HL-60 (cell line): ENCODE measurements around the gene HNRNPA3.

Experiments used
- DNase-seq, 2 experiments: peaks; one replicate each; pipeline ENCODE4 v3.0.0-alpha.2; 2010 to 2020; ENCODE audit warnings: low read depth in 1 of 2, low spot score in 1 of 2
- H3K27ac ChIP-seq: fragments of 250-450 bp; sonication (Bioruptor Pico); replicated peaks from 2 replicates; pipeline ENCODE4 v1.5.1; 2020; ENCODE audit warnings: mild to moderate bottlenecking, moderate library complexity
- H3K27me3 ChIP-seq: fragments of 250-450 bp; sonication (Bioruptor Pico); 2 replicates; pipeline ENCODE4 v1.5.1; 2021; ENCODE audit warnings: mild to moderate bottlenecking, moderate library complexity; ENCODE audit not compliant: insufficient read depth, poor library complexity, severe bottlenecking
- H3K4me3 ChIP-seq: replicated peaks from 2 replicates; pipeline ENCODE4 v1.5.1; 2011; ENCODE audit warnings: mild to moderate bottlenecking, control low read depth, low read length; ENCODE audit not compliant: insufficient read depth
- CTCF ChIP-seq: IDR thresholded peaks from one replicate; pipeline ENCODE4 v1.5.1; 2011; ENCODE audit warnings: low read length, control low read depth, inconsistent platforms; ENCODE audit not compliant: insufficient read depth
- GABPA ChIP-seq: IDR thresholded peaks from 2 replicates; pipeline ENCODE4 v1.6.1; 2012; ENCODE audit warnings: low read depth
- POLR2AphosphoS5 ChIP-seq: IDR thresholded peaks from 2 replicates; pipeline ENCODE4 v1.6.1; 2012; ENCODE audit warnings: low read depth
- SPI1 ChIP-seq: IDR thresholded peaks from 2 replicates; pipeline ENCODE4 v1.6.1; 2012; ENCODE audit warnings: low read depth, mild to moderate bottlenecking, borderline replicate concordance
- microRNA-seq: library from miRNA; unstranded; fragments of <30 nt; microRNA quantifications from one replicate; pipeline ENCODE4, GENCODE V29; 2018
- TF ChIP-seq, protein P1 (sequence below): IDR thresholded peaks from 2 replicates; pipeline ENCODE4 v1.6.1; 2012; ENCODE audit warnings: low read depth; ENCODE audit not compliant: insufficient replicate concordance

Gene HNRNPA3

GRCh38 chr2:177271981-177272666 lies 59.5 kb downstream of the HNRNPA3 start:
- no peak overlapping the region for H3K4me3 ChIP-seq
- TF ChIP-seq, protein P1, sequence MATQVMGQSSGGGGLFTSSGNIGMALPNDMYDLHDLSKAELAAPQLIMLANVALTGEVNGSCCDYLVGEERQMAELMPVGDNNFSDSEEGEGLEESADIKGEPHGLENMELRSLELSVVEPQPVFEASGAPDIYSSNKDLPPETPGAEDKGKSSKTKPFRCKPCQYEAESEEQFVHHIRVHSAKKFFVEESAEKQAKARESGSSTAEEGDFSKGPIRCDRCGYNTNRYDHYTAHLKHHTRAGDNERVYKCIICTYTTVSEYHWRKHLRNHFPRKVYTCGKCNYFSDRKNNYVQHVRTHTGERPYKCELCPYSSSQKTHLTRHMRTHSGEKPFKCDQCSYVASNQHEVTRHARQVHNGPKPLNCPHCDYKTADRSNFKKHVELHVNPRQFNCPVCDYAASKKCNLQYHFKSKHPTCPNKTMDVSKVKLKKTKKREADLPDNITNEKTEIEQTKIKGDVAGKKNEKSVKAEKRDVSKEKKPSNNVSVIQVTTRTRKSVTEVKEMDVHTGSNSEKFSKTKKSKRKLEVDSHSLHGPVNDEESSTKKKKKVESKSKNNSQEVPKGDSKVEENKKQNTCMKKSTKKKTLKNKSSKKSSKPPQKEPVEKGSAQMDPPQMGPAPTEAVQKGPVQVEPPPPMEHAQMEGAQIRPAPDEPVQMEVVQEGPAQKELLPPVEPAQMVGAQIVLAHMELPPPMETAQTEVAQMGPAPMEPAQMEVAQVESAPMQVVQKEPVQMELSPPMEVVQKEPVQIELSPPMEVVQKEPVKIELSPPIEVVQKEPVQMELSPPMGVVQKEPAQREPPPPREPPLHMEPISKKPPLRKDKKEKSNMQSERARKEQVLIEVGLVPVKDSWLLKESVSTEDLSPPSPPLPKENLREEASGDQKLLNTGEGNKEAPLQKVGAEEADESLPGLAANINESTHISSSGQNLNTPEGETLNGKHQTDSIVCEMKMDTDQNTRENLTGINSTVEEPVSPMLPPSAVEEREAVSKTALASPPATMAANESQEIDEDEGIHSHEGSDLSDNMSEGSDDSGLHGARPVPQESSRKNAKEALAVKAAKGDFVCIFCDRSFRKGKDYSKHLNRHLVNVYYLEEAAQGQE = no peak
- TF ChIP-seq POLR2AphosphoS5 = no peak
- no peak for TF ChIP-seq CTCF
- no peak for TF ChIP-seq GABPA
- no peak for TF ChIP-seq SPI1
- H3K27me3 ChIP-seq = no peaks in the 10 kb centered on the region
- no peak overlapping the region for H3K27ac ChIP-seq
- no peak for DNase-seq

- H3K4me3 ChIP-seq = no peak overlapping the region
- DNase-seq = no peak
- no peak overlapping the region for H3K27ac ChIP-seq
- TF ChIP-seq, protein P1 = no peak
- no peak for TF ChIP-seq CTCF
- no peak for TF ChIP-seq SPI1
- TF ChIP-seq POLR2AphosphoS5 = no peak
- no peak for TF ChIP-seq GABPA
- H3K27me3 ChIP-seq = no peaks in the 10 kb centered on the region
Observed at GRCh38 chr2:177272765-177273164, 60.2 kb downstream of the HNRNPA3 start.

GRCh38 chr2:177273408-177273807 lies 60.8 kb downstream of the HNRNPA3 start:
- TF ChIP-seq SPI1 (no peak), CTCF (no peak), GABPA (no peak)
- Histone ChIP-seq H3K4me3 (no peak overlapping the region), H3K27ac (no peak overlapping the region), H3K27me3 (no peaks in the 10 kb centered on the region)
- DNase-seq = no peak

Small RNA genes lying within 50 kb of the gene (microRNA-seq; reads per million reads assigned to microRNA genes)
- 2.1 reads per million for gene MIR3128
